GM11168 (cell line): ENCODE data around the gene CA12.
"Not testable (repeated sequence)": the region's sequence is repeated elsewhere in the genome, so short reads cannot be mapped to it uniquely, and the experiment has no call there.

Experiments used
- in situ Hi-C: fragments of 300-500 bp; cut with MboI; formaldehyde crosslinking; loops from one replicate; pipeline ENCODE4 v1.12.0; 2022; ENCODE audit warnings: low sequenced_read_pairs; ENCODE audit not compliant: unreplicated experiment

The CA12 gene

DNA sequence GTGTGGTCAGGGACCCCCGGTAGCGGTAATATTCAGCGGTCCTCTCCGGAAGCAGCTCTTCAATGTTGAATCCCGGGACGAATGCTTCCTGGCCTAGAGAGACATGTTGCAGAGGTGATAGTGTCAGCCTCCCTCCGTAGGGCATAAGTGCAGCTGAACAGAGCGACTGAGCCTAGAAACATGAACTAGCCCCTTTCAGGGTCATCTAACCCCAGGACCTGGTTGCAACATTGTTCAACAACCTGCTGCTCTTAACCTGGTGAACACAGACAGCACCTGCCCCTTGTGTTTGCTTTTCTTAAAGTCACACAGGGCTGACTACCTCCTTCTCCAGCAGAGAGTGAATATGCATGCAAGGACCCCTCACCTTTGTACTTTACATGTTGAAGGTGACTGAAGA is 41.3 kb downstream of the CA12 start:
- in situ Hi-C loops: no loop called here

DNA sequence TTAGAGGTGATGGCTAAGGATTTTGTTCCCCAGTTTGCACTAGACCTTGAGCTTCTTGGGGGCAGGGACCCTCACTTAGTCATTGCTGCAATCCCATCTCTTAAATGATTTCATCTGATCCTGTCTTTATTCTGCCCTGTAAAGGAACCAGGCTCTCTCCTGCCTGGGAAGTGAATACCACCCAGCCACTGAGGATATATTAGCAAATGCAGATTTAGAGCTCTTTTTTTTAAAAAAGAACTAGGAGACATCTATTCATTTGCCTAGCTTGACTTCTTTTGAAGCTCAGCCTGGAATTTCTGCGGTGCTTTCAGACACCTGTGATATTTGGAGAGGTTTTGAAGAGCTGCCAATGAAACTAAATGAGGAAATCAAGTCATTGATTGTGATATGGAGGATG is 41.8 kb downstream of the CA12 start:
- in situ Hi-C loops: no loop called here

DNA sequence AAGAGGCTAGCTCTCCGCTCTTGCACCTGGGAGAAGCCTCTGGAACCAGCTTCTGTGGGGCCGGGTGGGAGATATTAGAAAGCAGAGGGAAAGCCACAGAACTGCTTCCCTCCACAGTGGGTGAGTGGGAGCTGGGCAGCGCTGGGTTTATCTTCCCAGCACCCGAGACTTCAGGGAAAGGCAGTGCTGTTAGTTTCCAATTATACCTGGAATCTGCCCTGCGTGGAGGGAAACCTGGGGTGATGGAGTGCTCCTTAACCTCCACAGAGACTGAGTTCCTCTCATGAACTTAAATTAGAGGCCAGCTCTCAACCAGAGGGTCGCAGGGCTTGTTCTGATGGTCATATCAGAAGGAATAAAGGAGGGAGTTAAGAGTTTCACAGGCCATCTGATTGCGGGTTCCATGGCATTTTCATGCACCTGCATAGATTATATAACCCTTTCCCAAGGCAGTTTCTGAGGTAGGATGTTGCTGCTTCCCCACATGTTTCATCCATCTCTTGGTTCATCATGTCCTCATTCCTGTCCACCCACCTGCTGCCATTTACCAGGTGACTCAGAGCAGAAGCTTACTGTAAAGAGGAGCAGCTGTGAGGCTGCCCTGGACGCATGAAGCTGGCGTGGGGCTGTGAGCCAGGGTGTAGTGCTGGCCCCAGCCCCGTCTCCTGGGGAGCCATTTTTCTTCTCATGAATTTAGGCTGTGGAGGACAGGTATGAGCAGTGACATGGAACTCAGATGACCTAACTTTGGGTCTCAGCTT is 42.5 kb downstream of the CA12 start:
- in situ Hi-C loops: no loop called here

DNA sequence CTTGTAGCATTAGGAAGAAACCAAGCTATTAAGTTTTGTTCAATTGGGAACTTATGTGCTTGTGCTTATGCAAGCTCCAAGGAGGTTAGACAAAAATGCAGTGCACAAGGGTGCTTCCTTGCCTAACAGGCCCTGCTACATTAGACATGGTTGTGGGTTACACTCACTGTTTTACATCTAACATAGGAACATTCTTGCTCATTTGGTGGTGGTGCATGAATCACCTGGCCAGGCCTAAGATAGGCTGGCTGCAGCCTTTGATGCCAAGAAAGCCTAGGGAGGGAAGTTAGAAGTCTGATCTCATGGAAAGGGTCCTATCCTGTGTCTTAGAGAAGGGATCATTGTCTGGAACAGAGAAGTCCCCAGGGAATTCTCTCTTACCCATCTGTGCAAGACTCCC is 43.5 kb downstream of the CA12 start:
- in situ Hi-C loops: no loop called here

DNA sequence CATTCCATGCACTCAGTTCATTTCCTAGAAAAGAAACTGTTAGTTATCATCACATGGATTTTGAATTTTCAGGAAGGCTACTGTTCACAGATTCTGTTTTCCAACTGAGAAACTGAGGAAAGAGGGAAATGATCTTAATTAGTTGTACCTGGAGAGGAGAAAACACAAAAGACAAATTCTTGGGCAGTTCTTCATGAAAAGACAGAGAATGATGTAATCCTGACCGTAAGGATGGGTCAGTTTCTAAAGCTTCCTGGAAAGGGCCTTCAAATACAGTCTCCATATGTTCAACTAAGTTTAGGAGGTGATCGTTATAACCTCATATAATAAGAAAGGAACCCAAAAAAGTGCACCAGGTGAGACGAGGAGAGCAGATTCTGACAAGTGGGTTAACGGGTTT is 44.6 kb downstream of the CA12 start:
- in situ Hi-C loops: no loop called here

DNA sequence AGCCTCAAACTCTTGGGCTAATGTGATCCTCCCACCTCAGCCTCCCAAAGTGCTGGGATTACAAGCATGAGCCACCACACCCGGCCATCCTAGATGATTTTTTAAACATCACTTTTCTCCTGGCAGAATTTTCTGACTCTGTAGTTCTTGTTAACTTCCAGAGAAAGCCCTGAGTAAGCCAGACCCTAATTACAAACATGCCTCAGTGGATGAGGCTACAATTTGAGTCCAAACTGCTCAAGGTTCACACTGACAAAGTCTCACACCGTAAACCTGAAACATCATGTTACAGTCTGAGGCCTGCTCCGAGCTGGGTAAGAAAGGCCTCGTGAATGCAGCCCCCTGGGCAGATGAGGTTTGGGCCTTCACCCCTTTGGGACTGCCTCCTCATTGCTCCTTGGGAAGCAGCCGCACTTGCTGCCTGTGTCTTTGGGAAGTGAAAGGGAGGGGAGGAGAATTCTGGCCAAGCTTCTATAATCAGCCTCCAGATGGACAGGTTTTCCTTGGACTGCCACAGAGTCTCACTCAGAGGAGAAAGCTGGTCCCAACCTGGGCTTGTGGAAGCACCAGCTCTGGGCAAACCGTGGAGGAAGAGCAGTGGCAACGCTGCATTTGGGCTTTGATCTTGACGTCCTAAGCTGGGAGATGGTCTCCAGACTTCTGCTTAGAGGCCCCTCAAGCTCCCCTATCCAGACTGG is 46.0 kb downstream of the CA12 start:
- in situ Hi-C loops: no loop called here

DNA sequence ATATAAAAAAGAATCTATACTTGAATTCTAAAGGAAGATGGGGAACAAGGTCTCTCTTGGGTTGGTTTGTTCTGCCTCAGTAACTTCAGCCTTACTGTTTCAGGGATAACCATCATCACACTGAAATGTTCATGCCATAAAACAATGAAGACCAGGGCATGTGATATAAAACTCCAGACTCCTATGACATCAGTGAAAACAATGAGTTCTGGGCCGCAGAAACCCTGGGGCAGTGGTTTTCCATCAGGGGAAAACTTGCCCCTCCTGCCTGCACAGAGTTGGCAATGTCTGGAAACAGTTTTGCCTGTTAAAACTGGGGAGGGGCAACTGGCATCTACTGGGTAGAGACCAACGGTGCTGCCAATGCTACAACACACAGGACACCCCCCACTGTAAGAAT is 46.8 kb downstream of the CA12 start:
- in situ Hi-C loops: no loop called here

DNA sequence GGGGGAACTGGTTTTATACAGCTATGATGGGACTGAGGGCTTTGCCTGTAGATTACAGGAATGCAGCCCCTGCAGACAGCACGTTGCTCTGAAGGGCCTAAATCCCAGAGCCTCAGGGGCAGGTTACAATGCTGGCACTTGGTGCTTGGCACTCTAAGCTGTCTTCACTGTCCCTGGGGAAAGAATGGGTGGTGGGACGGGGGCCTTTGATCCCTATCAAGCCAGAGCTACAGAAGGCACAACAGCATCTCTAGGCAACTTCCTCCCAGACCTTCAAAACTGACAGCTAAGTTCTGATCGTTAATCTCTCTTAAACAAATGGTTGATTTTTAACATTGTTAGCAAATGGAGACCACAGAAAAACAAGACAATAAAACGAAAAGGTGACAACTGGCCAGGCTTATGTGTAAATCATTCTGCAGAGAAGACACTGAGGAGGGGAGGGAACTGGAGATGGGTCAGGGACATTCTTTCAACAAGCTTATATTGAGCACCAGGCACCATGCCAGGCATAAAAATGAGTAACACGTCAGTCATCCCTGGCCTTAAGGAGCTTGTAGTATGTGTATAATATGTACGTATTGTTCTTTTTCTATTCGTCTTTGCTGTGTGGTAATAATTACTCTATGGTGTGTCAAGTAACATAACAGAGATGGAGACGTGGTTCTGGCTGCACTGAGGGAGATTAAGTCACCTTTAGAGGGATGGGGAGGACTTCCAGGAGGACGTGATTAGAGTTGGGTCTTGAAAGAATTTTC is 49.1 kb downstream of the CA12 start:
- in situ Hi-C loops: no loop called here

DNA sequence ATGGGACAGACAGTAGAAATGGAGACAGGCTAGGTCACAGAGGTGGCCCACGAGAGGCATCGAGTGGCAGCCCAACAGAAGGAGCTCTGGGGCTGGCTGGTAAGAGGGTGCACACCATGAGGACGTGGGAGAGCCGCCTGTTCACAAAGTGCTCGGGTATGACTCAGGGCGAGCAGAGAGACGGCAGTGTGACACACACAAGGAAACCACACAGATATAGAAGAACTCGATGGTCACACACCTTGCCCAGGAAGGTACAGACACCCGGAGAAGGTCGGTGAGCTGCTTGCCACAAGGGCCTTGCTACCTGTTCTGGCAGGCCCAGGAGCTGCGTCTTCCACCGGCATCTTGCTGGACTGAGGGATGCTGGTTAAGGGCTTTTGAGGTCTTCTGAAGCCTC is 50.2 kb downstream of the CA12 start:
- in situ Hi-C loops: no loop called here

DNA sequence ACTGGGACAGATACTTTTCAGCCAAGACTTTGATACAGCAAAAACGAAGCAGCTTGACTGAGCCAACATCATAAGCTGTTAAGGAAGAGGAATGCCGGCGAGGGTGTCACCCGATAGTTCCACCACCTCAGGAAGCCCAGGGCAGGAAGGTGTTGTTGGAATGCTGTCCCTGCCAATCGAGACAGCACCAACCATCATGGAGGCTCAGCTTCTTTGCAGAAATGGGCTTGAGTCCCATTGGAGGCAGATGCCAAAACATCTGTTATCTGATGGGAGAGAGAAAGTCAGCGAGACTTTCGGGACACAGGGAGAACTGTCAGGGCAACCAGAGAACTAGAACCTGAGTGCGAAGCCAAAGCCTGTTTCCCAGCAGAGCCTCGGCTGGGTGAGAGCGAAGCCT is 50.7 kb downstream of the CA12 start:
- in situ Hi-C loops: no loop called here

DNA sequence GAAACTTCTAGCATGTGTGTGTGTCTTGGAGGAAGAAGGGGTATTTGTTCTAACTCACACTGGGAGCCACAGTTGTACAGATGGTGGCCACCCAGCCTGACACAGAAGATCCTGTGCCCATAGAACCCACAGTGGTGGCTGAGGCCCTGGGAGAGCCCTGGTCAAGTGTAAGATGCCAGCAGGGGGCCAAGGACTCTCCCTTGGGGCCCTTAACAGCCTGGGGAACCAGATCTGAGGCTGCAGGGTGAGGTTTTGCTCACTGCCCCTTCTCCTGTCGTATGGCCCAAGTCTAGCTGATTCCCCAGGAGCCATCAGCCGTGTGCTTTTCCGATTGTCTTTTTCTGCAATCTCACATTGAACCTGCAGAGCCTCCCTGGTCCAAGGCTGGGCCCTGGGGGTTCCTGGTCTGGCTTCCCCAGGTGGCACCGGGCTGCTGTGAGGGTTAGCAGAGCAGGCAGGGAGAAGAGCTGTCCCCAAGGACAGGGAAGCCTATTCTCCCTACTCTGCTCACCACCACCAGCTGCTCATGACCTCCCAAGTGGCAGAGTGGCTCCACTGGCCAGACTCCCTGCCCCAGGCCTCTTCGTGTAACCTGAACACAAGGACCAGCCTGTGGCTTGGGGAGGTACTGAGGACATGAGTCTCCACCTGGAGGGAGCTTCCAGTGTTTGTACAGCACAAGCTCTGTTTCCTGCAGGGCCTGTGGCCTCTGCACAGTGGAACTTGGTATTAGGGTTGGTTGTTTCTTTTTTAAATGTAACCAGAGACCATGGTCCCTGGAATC is 51.9 kb downstream of the CA12 start:
- in situ Hi-C loops: no loop called here

DNA sequence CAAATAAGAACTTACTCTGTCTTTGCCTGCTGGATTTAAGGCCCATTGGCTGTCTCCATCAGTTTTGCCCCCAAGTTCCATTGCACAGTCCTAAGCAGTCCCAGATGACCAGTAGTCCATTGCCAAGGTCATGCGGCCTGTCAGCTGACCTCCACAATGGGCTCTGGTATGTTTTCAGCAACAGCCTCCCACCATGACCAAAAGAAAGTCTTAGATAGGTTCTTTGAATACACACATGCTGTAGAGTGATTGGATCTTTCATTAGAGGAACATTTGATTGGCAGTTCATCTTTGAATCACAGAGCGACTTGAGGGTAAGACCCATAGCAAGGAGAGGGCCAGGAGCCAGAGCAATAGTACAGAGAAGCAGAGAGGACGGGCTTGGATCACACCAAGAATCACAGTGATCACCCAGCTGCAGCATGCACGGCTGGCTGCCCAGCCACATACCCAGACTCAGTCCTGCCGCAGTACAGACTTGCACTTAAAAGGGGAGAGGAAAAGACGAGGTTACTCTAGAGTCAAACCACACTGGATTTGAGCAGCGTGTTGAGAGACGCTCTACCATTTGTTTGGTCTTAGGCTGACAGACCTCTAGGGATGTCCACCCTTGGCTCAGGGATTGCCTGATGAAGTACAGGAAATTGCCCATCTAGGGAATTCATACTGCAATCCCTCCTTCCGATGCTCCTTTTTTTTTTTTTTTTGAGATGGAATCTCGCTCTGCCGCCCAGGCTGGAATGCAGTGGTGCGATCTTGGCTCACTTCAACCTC is 53.8 kb downstream of the CA12 start:
- in situ Hi-C loops: no loop called here

DNA sequence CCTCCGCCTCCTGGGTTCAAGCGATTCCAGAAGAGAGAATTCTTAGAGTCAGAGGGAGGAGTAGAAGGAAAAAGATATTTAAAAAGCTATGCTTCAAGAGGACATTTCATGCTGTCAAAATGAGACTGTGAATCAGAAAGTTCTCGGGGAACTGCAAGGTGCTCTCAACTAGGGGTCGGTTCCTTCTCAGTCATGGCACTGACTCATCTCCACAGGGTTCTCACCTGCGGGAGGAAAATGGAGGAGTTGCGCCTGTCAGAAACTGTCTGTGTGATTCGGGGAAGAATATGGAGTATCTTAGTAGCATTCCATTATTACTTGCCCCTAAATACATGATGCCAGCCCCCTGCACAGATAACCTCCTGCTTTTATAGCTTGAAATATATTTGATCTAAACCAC is 56.9 kb downstream of the CA12 start:
- in situ Hi-C loops: no loop called here

DNA sequence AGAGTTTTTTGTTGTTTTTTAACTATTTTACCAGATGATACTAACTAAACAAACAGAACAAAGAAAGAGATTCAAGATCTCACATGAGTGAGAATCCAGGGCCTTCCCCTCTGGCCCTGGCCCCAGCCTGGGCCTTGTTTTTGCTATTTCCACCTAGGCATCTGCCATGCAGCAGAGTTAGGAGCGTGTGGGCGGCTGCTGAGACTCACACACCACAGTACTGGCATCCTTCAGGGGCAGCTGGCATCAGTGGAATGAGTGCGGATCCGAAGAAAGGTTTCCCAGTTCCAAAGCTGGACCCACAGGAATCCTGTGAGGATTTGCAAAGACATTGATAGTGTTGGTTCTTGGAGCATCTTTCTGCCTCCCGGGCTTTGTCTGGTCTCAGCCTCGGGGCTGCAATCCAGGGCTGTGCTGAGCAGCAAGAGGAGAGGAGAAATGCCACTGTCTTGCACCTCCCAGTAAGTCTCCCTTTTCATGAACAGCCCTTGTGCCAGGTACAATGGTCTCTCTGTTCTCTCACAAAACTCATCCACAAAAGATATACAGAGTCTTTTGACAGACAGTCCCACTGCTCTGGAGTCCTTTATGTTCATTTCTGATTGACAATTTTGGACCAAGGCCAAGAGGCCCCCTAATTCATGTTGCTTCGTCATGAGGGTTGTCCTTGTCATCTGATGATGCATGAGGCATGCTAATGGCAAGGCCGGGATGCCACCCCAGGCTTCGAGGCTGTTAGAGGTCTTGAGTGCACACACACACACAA is 57.7 kb downstream of the CA12 start:
- in situ Hi-C loops: no loop called here

DNA sequence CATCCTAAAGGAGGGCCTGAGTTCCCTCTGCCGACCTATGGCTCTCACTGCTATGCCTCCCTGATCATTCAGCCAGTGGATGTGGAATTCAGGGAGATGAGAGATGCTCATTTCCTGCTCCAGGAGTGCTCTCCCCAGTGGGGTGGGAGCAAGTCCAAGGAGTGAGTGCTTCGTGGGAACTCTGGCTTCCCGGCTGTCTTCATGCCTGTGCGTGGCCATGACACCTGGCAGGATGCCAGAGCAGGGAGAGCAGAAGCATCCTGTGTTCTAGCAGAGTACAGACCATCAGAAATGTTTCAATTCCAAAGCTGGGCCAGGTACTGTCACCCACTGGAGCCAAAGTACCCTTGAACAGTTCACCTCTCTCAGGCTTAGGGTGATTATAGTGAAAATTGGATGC is 59.1 kb downstream of the CA12 start:
- in situ Hi-C loops: no loop called here

DNA sequence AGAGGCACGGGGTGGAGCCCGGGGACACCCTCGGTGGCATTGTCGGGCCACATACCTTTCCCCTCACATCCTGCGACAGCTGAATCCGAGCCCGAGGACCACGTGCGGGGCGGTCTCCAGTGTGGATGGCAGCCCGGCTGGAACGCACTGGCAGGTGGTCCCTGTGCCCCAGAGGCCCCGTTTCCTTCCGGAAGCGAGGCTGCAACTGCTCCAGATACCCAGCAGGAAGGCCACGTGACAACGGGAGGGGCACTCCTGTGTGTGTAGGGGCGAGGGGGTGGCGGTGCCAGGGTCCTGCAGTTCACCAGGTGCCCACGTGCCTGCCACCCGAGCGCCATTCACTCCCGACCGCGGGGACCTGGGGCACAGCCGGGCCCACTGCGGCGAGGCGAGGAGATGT is 60.2 kb downstream of the CA12 start:
- in situ Hi-C loops: no loop called here

DNA sequence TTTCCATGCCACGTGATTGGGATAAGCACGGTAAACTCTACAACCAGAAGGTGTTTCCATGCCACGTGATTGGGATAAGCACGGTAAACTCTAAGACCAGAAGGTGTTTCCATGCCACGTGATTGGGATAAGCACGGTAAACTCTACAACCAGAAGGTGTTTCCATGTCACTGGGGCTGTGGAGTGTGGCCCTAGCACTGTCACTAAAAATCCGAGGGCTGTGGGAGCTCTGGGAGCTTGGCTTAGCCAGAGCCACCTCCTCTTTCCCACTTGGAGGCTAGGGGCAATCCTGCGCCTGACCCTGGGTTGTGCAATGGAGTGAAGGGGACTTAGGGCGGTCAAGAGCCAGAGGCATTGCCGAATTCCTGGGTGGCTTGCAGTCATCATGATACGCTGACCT is 60.7 kb downstream of the CA12 start:
- in situ Hi-C loops: not testable (repeated sequence)

DNA sequence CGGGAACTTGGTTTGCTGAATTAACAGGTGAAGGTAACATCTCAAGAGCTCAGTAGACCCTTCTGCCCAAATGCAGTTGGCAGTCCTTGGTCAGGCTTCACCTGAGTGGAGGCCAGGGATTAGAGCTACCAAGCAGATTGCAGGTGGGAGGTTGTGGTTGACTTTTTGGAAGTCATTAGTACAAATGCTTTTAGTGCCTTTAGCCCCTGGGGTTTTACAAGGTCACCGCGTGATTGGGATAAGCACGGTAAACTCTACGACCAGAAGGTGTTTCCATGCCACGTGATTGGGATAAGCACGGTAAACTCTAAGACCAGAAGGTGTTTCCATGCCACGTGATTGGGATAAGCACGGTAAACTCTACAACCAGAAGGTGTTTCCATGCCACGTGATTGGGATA is 61.2 kb downstream of the CA12 start:
- in situ Hi-C loops: not testable (repeated sequence)

DNA sequence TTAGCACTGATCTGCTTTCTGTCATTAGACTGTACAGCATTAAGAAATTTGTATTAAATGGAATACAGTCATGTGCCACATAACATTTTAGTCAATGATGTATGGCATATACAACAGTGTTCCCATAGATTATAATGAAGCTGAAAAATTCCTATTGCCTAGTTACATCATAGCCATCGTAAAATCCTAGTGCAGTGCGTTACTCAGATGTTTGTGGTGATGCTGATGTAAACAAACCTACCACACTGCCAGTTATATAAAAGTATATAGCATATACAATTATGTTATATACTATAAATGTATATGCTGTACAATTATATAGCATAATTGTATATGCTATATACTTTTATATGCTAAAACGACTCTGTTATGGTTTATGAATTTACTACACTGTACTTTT is 62.6 kb downstream of the CA12 start:
- in situ Hi-C loops: no loop called here
